Activated naive CD4-positive, alpha-beta T cell treated with anti-CD3 and anti-CD28 coated beads, Interleukin-2, amount 10 ng/mL, durations not matched to agents 7 days and 5 days (primary cell): ENCODE data around the gene SNX5.
A peak's percentile ranks its signal among the peaks of the same experiment; 100 is the strongest.
"Not testable (repeated sequence)": the region's sequence is repeated elsewhere in the genome, so short reads cannot be mapped to it uniquely, and the experiment has no call there.

Experiments
- CTCF ChIA-PET: fragments of 350-600 bp; sonication (Branson Sonifier 250); formaldehyde crosslinking; loops from one replicate; lab custom pipeline; 2021; ENCODE audit warnings: antibody characterized with exemption; lab: Charles Lee
- DNase-seq: peaks from one replicate; pipeline ENCODE4 v3.0.0-alpha.2; 2020
- H3K27ac Mint-ChIP-seq: one replicate; pipeline ENCODE4 v1.8.0; 2021; ENCODE audit warnings: mild to moderate bottlenecking, moderate library complexity, mixed read lengths
- H3K27me3 Mint-ChIP-seq: one replicate; pipeline ENCODE4 v1.8.0; 2021; ENCODE audit warnings: mild to moderate bottlenecking, mixed read lengths
- H3K36me3 Mint-ChIP-seq: one replicate; pipeline ENCODE4 v1.8.0; 2021; ENCODE audit warnings: mixed read lengths
- H3K4me1 Mint-ChIP-seq: one replicate; pipeline ENCODE4 v1.8.0; 2021; ENCODE audit warnings: mixed read lengths
- H3K4me3 Mint-ChIP-seq: one replicate; pipeline ENCODE4 v1.8.0; 2021; ENCODE audit warnings: mild to moderate bottlenecking, moderate library complexity, mixed read lengths
- H3K9me3 Mint-ChIP-seq: one replicate; pipeline ENCODE4 v1.8.0; 2021; ENCODE audit warnings: mixed read lengths

Gene SNX5

GRCh38 chr20:17960400-17960885 is 8.2 kb downstream of the SNX5 start:
- peaks cover 93% of the 10 kb centered on the region for H3K4me1 Mint-ChIP-seq
- DNase-seq, H3K9me3 Mint-ChIP-seq, H3K4me3 Mint-ChIP-seq, H3K27me3 Mint-ChIP-seq: not testable (repeated sequence)
- peaks cover 58% of the 10 kb centered on the region for H3K36me3 Mint-ChIP-seq
- CTCF ChIA-PET = interaction anchor here (2.1 to 2.3 kb wide), 2 partner anchors 10 to 22 kb away, joined by 5 to 8 read pairs; no protein-coding TSS in a partner anchor
- peak overlapping the region; percentile 69 for H3K27ac Mint-ChIP-seq

GRCh38 chr20:17959257-17959627 is 9.4 kb downstream of the SNX5 start:
- CTCF ChIA-PET = interaction anchor here (1.5 to 3.0 kb wide), 4 partner anchors 8 to 277 kb away, joined by 3 to 16 read pairs (median 6); partner anchors contain the start of gene RRBP1
- H3K4me3 Mint-ChIP-seq = no peak overlapping the region

DNA sequence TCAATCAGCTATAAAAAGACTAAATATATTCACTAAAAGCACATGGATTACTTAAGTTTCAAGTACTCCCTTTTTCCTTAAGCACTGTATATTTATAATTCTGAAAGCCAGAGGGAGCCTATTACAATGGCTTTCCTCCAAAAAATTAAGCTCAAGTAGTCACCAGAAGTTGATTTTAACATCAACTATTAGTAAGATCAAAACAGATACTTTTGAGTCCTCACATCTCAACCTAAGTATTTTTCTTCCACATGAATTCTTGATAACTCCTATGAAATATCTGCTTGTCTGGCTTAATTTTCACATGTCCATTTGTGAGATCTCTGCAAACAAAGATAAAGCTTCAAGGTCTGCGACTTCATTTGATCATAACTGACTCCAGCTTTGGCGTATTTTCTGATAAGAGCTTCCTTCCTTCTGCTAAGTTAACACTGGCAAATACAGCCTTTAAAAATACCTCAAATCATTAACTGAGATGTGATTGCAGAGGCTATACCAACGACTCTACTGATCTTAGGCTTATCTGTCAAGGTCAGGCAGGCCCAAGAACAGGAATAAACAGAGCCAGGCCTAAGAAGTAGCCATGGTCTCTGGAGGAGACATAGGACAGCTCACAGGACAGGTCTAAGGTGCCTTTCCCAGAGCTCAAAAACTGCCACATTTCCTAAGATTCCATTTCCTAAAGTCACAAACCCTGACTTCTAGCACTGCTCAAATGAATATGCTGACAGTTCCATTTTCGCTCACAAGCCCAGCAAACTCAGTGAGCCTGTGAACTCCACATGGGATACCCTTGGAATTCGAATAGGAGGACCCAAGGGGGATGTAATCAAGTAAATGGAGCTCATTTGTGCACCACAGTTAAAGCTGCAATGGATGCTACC is 10.0 kb downstream of the SNX5 start:
- no peak overlapping the region for H3K4me3 Mint-ChIP-seq
- H3K36me3 Mint-ChIP-seq = peaks cover 63% of the 10 kb centered on the region
- peak overlapping the region; percentile 75 for H3K27ac Mint-ChIP-seq
- peaks cover 88% of the 10 kb centered on the region for H3K4me1 Mint-ChIP-seq
- H3K9me3 Mint-ChIP-seq = no peaks in the 10 kb centered on the region
- no peak for DNase-seq
- H3K27me3 Mint-ChIP-seq = no peaks in the 10 kb centered on the region
- CTCF ChIA-PET = interaction anchor here (0.7 to 3.0 kb wide), 7 partner anchors 9 to 276 kb away, joined by 3 to 16 read pairs (median 4); partner anchors contain the start of gene RRBP1

More at GRCh38 chr20:17959257-17959627, 9.4 kb downstream of the SNX5 start:
- Mint-ChIP-seq H3K27me3 (no peaks in the 10 kb centered on the region), H3K27ac (peak overlapping the region; percentile 82), H3K36me3 (peaks cover 63% of the 10 kb centered on the region), H3K9me3 (no peaks in the 10 kb centered on the region), H3K4me1 (peaks cover 92% of the 10 kb centered on the region)
- no peak for DNase-seq

DNA sequence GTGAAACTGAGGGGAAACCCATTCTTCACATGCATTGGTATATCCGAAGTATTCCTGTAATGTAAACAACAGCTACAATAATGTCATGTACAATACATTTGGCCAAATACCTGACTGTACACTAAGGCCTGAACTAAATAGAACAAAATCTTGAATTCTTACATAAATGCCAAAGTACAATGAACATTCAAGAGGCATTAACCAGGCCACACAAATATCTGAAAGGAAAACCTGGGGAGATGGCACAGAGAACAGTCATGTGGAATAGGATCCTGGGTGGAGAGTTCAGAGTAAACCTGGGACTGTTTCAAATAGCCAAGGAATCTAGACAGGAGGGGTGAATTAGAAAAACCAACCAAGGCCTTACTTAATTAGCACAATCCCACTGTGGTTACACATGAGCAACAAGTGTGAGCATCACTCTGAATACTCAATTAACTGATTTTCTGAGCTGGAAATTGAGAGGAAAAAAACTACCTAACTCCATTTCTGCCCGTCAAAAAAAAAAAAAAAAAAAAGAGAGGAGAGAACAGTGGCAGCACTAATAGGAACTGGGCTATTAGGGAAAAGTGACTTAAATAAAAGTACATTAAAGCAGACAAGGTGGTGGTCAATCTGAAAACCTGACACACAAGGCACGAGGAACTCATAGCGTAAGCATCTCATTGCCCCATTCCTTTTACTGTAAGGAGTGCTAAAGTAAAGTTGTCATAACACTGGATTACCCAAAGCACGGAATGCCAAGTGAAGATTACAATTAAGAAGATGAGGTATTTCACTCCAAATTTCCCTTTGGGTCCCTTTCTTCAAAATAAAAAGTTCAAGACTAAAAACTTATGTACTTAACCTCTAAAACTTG is 10.9 kb downstream of the SNX5 start:
- Mint-ChIP-seq H3K9me3 (no peaks in the 10 kb centered on the region), H3K27ac (peak overlapping the region; percentile 75), H3K27me3 (no peaks in the 10 kb centered on the region), H3K4me3 (no peak overlapping the region), H3K36me3 (peaks cover 65% of the 10 kb centered on the region), H3K4me1 (peaks cover 79% of the 10 kb centered on the region)
- CTCF ChIA-PET = interaction anchor here (0.7 to 3.0 kb wide), 8 partner anchors 8 to 306 kb away, joined by 3 to 16 read pairs (median 4); no protein-coding TSS in a partner anchor
- DNase-seq = no peak

- DNase-seq = no peak
- Mint-ChIP-seq H3K9me3 (no peaks in the 10 kb centered on the region), H3K4me3 (no peak overlapping the region), H3K36me3 (peaks cover 64% of the 10 kb centered on the region), H3K27ac (peak overlapping the region; percentile 46), H3K27me3 (no peaks in the 10 kb centered on the region), H3K4me1 (peaks cover 65% of the 10 kb centered on the region)
- CTCF ChIA-PET = interaction anchor here (0.6 to 2.2 kb wide), 3 partner anchors 8 to 11 kb away, joined by 3 to 7 read pairs (median 6); no protein-coding TSS in a partner anchor
Observed at GRCh38 chr20:17956099-17956685, 12.4 kb downstream of the SNX5 start.

DNA sequence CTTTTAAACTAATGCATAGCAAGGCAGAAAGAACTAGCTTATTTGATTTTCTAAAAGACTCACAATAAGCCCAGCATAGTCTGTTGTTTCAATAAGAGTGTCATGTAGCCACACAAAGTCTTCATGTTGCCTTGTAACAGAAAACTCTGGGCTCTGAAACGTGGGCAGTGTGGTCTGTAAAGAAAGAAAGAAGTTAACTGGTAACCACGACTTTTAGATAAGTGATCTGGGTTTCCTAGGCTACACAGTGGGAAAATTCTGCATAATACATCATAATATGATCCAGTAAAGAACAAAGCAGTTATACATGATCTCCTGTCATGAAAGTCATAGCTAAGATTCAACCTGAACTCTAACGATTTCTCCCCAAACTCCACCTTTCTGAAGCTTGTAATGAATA is 13.3 kb downstream of the SNX5 start:
- H3K4me1 Mint-ChIP-seq = peaks cover 56% of the 10 kb centered on the region
- H3K9me3 Mint-ChIP-seq = no peaks in the 10 kb centered on the region
- CTCF ChIA-PET = interaction anchor here (1.0 to 2.2 kb wide), 4 partner anchors 10 to 42 kb away, joined by 3 to 7 read pairs (median 6); no protein-coding TSS in a partner anchor
- no peak for DNase-seq
- peak overlapping the region; percentile 49 for H3K27ac Mint-ChIP-seq
- peaks cover 69% of the 10 kb centered on the region for H3K36me3 Mint-ChIP-seq
- no peak overlapping the region for H3K4me3 Mint-ChIP-seq
- H3K27me3 Mint-ChIP-seq = no peaks in the 10 kb centered on the region

DNA sequence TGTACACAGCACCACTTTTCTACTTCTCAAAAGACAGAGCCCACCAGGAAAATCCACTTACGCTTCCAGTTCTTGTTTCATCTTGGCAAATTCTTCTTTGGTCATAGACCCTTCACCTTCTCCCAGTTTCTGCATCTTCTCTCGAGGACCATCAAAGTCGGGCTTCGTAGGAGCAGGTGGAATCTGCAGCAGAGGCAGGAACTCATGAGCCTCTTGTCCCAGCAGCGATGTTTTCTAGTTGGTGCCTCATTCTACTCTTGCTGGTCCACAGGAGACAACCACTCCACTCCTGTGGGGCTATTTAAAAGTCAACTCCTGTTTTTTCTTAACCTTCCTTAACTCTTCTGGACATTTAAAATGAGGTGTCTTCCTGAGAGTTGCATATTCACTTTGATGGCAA is 14.7 kb downstream of the SNX5 start:
- no peak overlapping the region for H3K4me3 Mint-ChIP-seq
- H3K4me1 Mint-ChIP-seq = peaks cover 42% of the 10 kb centered on the region
- no peaks in the 10 kb centered on the region for H3K27me3 Mint-ChIP-seq
- CTCF ChIA-PET = no interaction called here
- no peak for DNase-seq
- peaks cover 75% of the 10 kb centered on the region for H3K36me3 Mint-ChIP-seq
- no peaks in the 10 kb centered on the region for H3K9me3 Mint-ChIP-seq
- H3K27ac Mint-ChIP-seq = peak overlapping the region; percentile 12

DNA sequence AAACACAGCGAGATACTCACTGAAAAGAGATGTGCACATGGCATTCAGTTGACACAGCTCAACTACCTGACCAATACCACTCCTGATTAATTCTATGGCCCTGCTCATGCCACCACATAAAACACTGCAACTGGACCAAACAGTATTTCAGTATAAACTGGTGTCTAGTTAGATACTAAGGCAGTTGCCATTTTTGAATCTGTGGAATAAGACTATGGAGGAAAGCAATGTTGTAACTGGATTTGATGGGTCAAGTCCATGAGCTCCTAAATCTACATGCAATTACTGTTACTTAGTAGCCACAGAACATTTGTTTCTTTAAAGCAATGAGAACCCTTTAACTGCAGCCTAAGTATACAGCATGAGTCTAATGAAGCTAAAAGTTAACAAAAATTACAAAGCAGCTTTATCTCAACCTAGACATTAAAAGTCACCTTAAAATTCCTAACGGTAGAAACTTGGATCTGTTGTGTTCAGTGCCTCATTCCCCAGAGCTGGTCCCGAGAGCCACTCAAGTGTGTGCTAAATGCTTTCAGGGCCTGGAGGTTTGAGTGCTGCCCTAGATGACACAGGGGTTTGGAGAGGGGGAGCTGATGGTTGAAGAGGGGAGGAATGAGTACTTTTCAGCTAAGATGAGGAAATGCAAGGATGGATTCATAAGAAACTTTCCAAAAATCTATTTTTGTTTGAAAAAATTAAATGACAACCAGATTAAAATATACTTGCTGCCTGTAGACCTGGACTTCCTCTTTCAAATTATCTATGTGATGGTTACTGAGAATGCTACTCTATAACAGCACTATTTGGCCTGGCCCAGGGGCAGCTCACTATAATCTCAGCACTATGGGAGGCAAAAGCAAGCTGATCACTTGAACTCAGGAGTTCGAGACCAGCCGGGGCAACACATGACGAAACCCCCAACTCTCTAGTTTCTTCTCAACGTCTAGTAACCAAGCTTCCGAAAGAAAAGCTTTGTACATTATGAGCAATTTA is 15.6 kb downstream of the SNX5 start:
- Mint-ChIP-seq H3K9me3 (no peaks in the 10 kb centered on the region), H3K27me3 (no peaks in the 10 kb centered on the region), H3K27ac (peak overlapping the region; percentile 28), H3K4me1 (peaks cover 33% of the 10 kb centered on the region), H3K36me3 (peaks cover 83% of the 10 kb centered on the region), H3K4me3 (no peak overlapping the region)
- no peak for DNase-seq
- CTCF ChIA-PET = interaction anchor here (0.7 to 1.2 kb wide), 3 partner anchors 11 to 38 kb away, joined by 3 to 4 read pairs (median 3); no protein-coding TSS in a partner anchor

DNA sequence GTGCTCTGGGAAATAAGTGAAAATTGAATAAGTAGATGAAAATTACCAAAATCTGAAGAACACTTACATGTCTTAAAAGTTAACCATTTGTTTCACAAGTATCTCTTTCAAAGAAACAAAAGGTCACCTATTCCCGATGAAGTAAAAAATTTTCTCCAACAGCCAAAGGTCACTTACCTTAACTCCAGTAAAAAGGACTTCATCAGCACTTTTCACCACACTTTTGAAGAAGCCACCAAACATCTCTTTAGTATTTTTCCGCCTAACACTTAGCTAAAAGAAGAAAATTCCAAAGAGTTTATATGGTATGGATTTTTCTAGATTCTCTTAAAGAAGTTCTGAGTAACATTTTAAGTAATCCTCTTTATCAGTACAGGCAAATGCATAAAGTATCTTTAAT is 17.3 kb downstream of the SNX5 start:
- CTCF ChIA-PET = no interaction called here
- Mint-ChIP-seq H3K9me3 (no peaks in the 10 kb centered on the region), H3K4me3 (no peak overlapping the region), H3K36me3 (peaks cover 89% of the 10 kb centered on the region), H3K27me3 (no peaks in the 10 kb centered on the region), H3K4me1 (peaks cover 21% of the 10 kb centered on the region), H3K27ac (peak overlapping the region; percentile 28)
- DNase-seq = no peak

GRCh38 chr20:17950670-17951069 is 17.9 kb downstream of the SNX5 start:
- H3K27ac Mint-ChIP-seq = peak overlapping the region; percentile 28
- H3K9me3 Mint-ChIP-seq = no peaks in the 10 kb centered on the region
- peaks cover 14% of the 10 kb centered on the region for H3K4me1 Mint-ChIP-seq
- no peak overlapping the region for H3K4me3 Mint-ChIP-seq
- peaks cover 90% of the 10 kb centered on the region for H3K36me3 Mint-ChIP-seq
- CTCF ChIA-PET = no interaction called here
- no peaks in the 10 kb centered on the region for H3K27me3 Mint-ChIP-seq
- DNase-seq = no peak

- Mint-ChIP-seq H3K9me3 (no peaks in the 10 kb centered on the region), H3K36me3 (peaks cover 88% of the 10 kb centered on the region), H3K4me1 (peaks cover 7% of the 10 kb centered on the region), H3K27me3 (no peaks in the 10 kb centered on the region), H3K27ac (no peak overlapping the region), H3K4me3 (no peak overlapping the region)
- DNase-seq = no peak
- CTCF ChIA-PET = no interaction called here
Observed at GRCh38 chr20:17949899-17950298, 18.7 kb downstream of the SNX5 start.

GRCh38 chr20:17948442-17948841 is 20.2 kb downstream of the SNX5 start:
- peaks cover 86% of the 10 kb centered on the region for H3K36me3 Mint-ChIP-seq
- H3K4me1 Mint-ChIP-seq = peaks cover 2% of the 10 kb centered on the region
- no peak for DNase-seq
- CTCF ChIA-PET = interaction anchor here (1.0 to 2.8 kb wide), 3 partner anchors 8 to 48 kb away, joined by 3 to 15 read pairs (median 7); no protein-coding TSS in a partner anchor
- no peak overlapping the region for H3K4me3 Mint-ChIP-seq
- no peaks in the 10 kb centered on the region for H3K9me3 Mint-ChIP-seq
- H3K27me3 Mint-ChIP-seq = no peaks in the 10 kb centered on the region
- no peak overlapping the region for H3K27ac Mint-ChIP-seq
